ENCODE results near the gene CDKN2AIPNL.

GRCh38 chr5:134456825-134457224 is 45.1 kb upstream of the CDKN2AIPNL start:
- TF ChIP-seq CTCF (conservative IDR thresholded peaks at IDR 0.05) = no peak
- TF ChIP-seq EZH2 (IDR thresholded peaks at IDR 0.05; ENCODE audit: low read depth) = no peak
